Endothelial cell of umbilical vein (primary cell): ENCODE data around the gene CMC2. TPM values are rescaled to one million over a fixed set of nuclear protein-coding genes. Genes with fewer than 3 reads are reported as not detected.

ENCODE experiments used
- BruUV-seq: library from RNA; stranded (reverse); fragments of 400-500 nt; replicated peaks from 2 replicates; lab custom pipeline; 2021; lab: Mats Ljungman, UMichigan
- CTCF ChIA-PET: fragments of 300-600, 350-600 bp; sonication (Branson Sonifier 250); formaldehyde crosslinking; loops from one replicate; lab custom pipeline; 2021; ENCODE audit warnings: antibody characterized with exemption, inconsistent platforms; lab: Charles Lee
- POLR2A ChIA-PET: fragments of 300-600, 350-600 bp; sonication (Branson Sonifier 250); formaldehyde crosslinking; loops from one replicate; lab custom pipeline; 2021; ENCODE audit warnings: antibody characterized with exemption, inconsistent platforms; lab: Charles Lee
- DNase-seq: peaks from one replicate; pipeline ENCODE4 v3.0.0-alpha.2; 2011; ENCODE audit warnings: low read depth, low spot score
- FAIRE-seq: peaks from 2 replicates; lab custom pipeline; 2011; peaks lifted over from hg19 to GRCh38; lab: Jason Lieb, UNC
- H2AFZ ChIP-seq: 2 replicates; pipeline ENCODE4 v1.6.0; 2012; ENCODE audit warnings: low read depth, low read length, control low read depth, inconsistent platforms
- H3K27ac ChIP-seq: 2 replicates; pipeline ENCODE4 v1.5.1; 2011; ENCODE audit warnings: low read depth, mild to moderate bottlenecking, control low read depth, low read length, moderate library complexity; ENCODE audit not compliant: insufficient read depth
- H3K27me3 ChIP-seq, 2 experiments: 2 replicates each; pipeline versions ENCODE4 v1.6.0 to v1.6.1; 2011; ENCODE audit warnings: low read length in 2 of 2, mixed read lengths in 1 of 2; ENCODE audit not compliant: control insufficient read depth in 2 of 2, insufficient read depth in 2 of 2
- H3K36me3 ChIP-seq, 2 experiments: 2 replicates in 1 of 2; 3 replicates in 1 of 2; pipeline ENCODE4 v1.5.1; 2011; ENCODE audit warnings: low read length in 2 of 2, mild to moderate bottlenecking in 1 of 2, moderate library complexity in 1 of 2; ENCODE audit not compliant: control insufficient read depth in 2 of 2, insufficient read depth in 2 of 2; ENCODE audit errors: extremely low read depth in 1 of 2
- H3K4me1 ChIP-seq: 3 replicates; pipeline ENCODE4 v1.5.1; 2011; ENCODE audit warnings: mild to moderate bottlenecking, low read length; ENCODE audit not compliant: control insufficient read depth, insufficient read depth; ENCODE audit errors: extremely low read depth
- H3K4me2 ChIP-seq: 2 replicates; pipeline ENCODE4 v1.6.1; 2011; ENCODE audit warnings: low read length, control low read depth, mixed read lengths; ENCODE audit not compliant: insufficient read depth
- H3K4me3 ChIP-seq, 3 experiments: fragments of 200-600 bp in 1 of 3; sonication (generic), shearing (Covaris generic) in 1 of 3; replicated peaks in 1 of 3; 2 replicates each; pipeline ENCODE4 v1.5.1; 2011 to 2016; ENCODE audit warnings: control low read depth in 3 of 3, low read length in 3 of 3, mild to moderate bottlenecking in 2 of 3, inconsistent platforms in 1 of 3, low read depth in 1 of 3, moderate library complexity in 1 of 3; ENCODE audit not compliant: insufficient read depth in 1 of 3
- H3K79me2 ChIP-seq: 2 replicates; pipeline ENCODE4 v1.6.0; 2012; ENCODE audit warnings: low read length, inconsistent platforms; ENCODE audit not compliant: control insufficient read depth, insufficient read depth
- H3K9ac ChIP-seq: replicated peaks from 2 replicates; pipeline ENCODE3; 2011; ENCODE audit warnings: low read length, control low read depth; ENCODE audit not compliant: insufficient read depth; ENCODE audit errors: extremely low read depth
- H3K9me1 ChIP-seq: replicated peaks from 3 replicates; pipeline ENCODE4 v1.6.0; 2011; ENCODE audit warnings: mild to moderate bottlenecking, low read length; ENCODE audit not compliant: control insufficient read depth, insufficient read depth; ENCODE audit errors: extremely low read depth
- H3K9me3 ChIP-seq: replicated peaks from 2 replicates; pipeline ENCODE4 v1.5.1; 2012; ENCODE audit warnings: low read length, inconsistent platforms; ENCODE audit not compliant: control insufficient read depth, insufficient read depth
- H4K20me1 ChIP-seq: replicated peaks from 2 replicates; pipeline ENCODE3; 2011; ENCODE audit warnings: mild to moderate bottlenecking, low read length; ENCODE audit not compliant: control insufficient read depth, insufficient read depth; ENCODE audit errors: extremely low read depth
- EZH2 ChIP-seq: IDR thresholded peaks from 2 replicates; pipeline ENCODE4 v1.6.1; 2012; ENCODE audit warnings: borderline replicate concordance, low read depth, mild to moderate bottlenecking, moderate library complexity, low read length, inconsistent platforms; ENCODE audit not compliant: severe bottlenecking
- FOS ChIP-seq: IDR thresholded peaks from 2 replicates; pipeline ENCODE4 v1.6.1; 2011; ENCODE audit warnings: mild to moderate bottlenecking, low read length, moderate library complexity, borderline replicate concordance; ENCODE audit not compliant: insufficient read depth
- GATA2 ChIP-seq: IDR thresholded peaks from 2 replicates; pipeline ENCODE4 v1.7.0; 2011; ENCODE audit warnings: low read depth, mild to moderate bottlenecking, moderate library complexity, mixed read lengths, low read length; ENCODE audit not compliant: insufficient read length, insufficient read depth
- JUN ChIP-seq: IDR thresholded peaks from 2 replicates; pipeline ENCODE4 v1.6.1; 2011; ENCODE audit warnings: borderline replicate concordance, low read depth; ENCODE audit not compliant: insufficient read length, insufficient read depth
- MYC ChIP-seq: IDR thresholded peaks from one replicate; pipeline ENCODE4 v1.6.1; 2011; ENCODE audit warnings: mild to moderate bottlenecking, low read depth, low read length
- POLR2A ChIP-seq: IDR thresholded peaks from 2 replicates; pipeline ENCODE4 v1.6.1; 2012; ENCODE audit warnings: low read depth, mild to moderate bottlenecking, control low read depth, low read length
- POLR2AphosphoS5 ChIP-seq: IDR thresholded peaks from 2 replicates; pipeline ENCODE4 v1.6.1; 2012; ENCODE audit warnings: low read depth, mild to moderate bottlenecking, control low read depth, low read length, moderate library complexity; ENCODE audit not compliant: insufficient read depth
- dilution Hi-C: fragments of 300-500 bp; cut with MboI; formaldehyde crosslinking; loops from one replicate; pipeline ENCODE4 v1.15.0; 2019; ENCODE audit warnings: low sequenced_read_pairs; ENCODE audit not compliant: extremely low pct_ligation_motif_present
- intact Hi-C: fragments of 100-400 bp; cut with micrococcal nuclease; formaldehyde crosslinking; loops from one replicate; pipeline ENCODE4 v1.10.0; 2022
- polyA plus RNA-seq, 4 experiments: library from polyadenylated mRNA; depleted of rRNA in 3 of 4; stranded (reverse) in 3 of 4; unstranded in 1 of 4; fragments of >200 nt; gene quantifications; 2 replicates each; pipeline versions ENCODE4 v1.2.1 to v1.2.3, GENCODE V29; 2011 to 2012; ENCODE audit warnings: missing spikeins in 1 of 4
- total RNA-seq: library from RNA; stranded (reverse); gene quantifications from 2 replicates; pipeline ENCODE4 v1.2.3, GENCODE V29; 2021
- TF ChIP-seq, protein P1 (sequence below), 2 donors: IDR thresholded peaks; 1 replicate in 1 of 2; 2 replicates in 1 of 2; pipeline ENCODE4 v1.5.1; 2011; ENCODE audit warnings: low read length in 2 of 2, mild to moderate bottlenecking in 2 of 2, moderate library complexity in 2 of 2, control low read depth in 1 of 2, inconsistent platforms in 1 of 2, low read depth in 1 of 2; ENCODE audit not compliant: insufficient read depth in 1 of 2; ENCODE audit errors: extremely low read depth in 1 of 2
- TF ChIP-seq, protein P2 (sequence below): IDR thresholded peaks from 2 replicates; pipeline ENCODE4 v1.6.1; 2011; ENCODE audit not compliant: insufficient read depth, insufficient read length

CMC2 gene
- total and polyA plus RNA-seq, 2 donors (not counting 3 experiments of a cell fraction or from before 2014, with no cell fraction given), result 97.8 to 216 TPM

DNA sequence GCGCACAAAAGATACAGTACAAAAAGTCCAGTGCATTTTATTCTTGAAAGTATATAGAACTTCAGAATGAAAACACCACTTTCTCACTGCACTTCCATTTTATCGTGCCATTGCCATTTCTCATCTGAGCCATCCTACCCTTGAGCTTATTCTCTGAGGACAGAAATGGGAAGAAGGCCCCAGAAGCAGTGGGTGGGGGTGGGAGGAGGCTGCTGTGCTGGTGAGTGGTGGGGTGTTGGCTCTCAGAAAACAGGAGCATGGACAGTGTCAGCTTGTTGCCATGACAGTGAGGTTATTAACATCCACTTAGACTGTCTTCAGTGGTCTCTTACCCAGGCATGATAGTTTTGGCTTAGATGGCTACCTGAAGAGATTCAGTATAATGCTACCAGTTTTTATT is 33.4 kb upstream of the CMC2 start:
- FAIRE-seq (no peak), DNase-seq (no peak)
- dilution Hi-C loops, result no loop called here
- intact Hi-C loops, result no loop called here
- Histone ChIP-seq H2AFZ (no peak overlapping the region), H3K4me1 (peaks cover 11% of the 10 kb centered on the region), H4K20me1 (no peaks in the 10 kb centered on the region), H3K36me3 (peaks cover 13 to 14% of the 10 kb centered on the region in 2 experiments), H3K9me1 (no peaks in the 10 kb centered on the region), H3K4me2 (no peak overlapping the region), H3K4me3 (no peak overlapping the region), H3K27me3 (no peaks in the 10 kb centered on the region), H3K27ac (no peak overlapping the region), H3K9ac (no peak overlapping the region), H3K9me3 (no peaks in the 10 kb centered on the region), H3K79me2 (peaks cover 31% of the 10 kb centered on the region)
- TF ChIP-seq FOS, result no peak
- no peak for TF ChIP-seq EZH2
- TF ChIP-seq POLR2A, result no peak
- TF ChIP-seq JUN, result no peak
- TF ChIP-seq, protein P1, sequence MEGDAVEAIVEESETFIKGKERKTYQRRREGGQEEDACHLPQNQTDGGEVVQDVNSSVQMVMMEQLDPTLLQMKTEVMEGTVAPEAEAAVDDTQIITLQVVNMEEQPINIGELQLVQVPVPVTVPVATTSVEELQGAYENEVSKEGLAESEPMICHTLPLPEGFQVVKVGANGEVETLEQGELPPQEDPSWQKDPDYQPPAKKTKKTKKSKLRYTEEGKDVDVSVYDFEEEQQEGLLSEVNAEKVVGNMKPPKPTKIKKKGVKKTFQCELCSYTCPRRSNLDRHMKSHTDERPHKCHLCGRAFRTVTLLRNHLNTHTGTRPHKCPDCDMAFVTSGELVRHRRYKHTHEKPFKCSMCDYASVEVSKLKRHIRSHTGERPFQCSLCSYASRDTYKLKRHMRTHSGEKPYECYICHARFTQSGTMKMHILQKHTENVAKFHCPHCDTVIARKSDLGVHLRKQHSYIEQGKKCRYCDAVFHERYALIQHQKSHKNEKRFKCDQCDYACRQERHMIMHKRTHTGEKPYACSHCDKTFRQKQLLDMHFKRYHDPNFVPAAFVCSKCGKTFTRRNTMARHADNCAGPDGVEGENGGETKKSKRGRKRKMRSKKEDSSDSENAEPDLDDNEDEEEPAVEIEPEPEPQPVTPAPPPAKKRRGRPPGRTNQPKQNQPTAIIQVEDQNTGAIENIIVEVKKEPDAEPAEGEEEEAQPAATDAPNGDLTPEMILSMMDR (IDR thresholded peaks at IDR 0.05; ENCODE audit: extremely low read depth in 1 of 2, insufficient read depth in 1 of 2, low read depth in 1 of 2, low read length in 2 of 2), result no peak
- TF ChIP-seq, protein P2, sequence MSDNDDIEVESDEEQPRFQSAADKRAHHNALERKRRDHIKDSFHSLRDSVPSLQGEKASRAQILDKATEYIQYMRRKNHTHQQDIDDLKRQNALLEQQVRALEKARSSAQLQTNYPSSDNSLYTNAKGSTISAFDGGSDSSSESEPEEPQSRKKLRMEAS, result no peak
- TF ChIP-seq POLR2AphosphoS5, result no peak
- no peak for TF ChIP-seq GATA2
- TF ChIP-seq MYC, result no peak
- BruUV-seq, result no TSS peak
- POLR2A ChIA-PET, result no interaction called here
- CTCF ChIA-PET, result interaction anchor here (0.7 kb wide), 1 partner anchor 36 kb away, joined by 4 read pairs; no protein-coding TSS in a partner anchor
